ENCODE measurements around the gene SYNGR4. TPM values are rescaled to one million over a fixed set of nuclear protein-coding genes. Genes with fewer than 3 reads are reported as not detected.

SYNGR4 gene
- total RNA-seq, 6 donors from 2014 or later = not detected

DNA sequence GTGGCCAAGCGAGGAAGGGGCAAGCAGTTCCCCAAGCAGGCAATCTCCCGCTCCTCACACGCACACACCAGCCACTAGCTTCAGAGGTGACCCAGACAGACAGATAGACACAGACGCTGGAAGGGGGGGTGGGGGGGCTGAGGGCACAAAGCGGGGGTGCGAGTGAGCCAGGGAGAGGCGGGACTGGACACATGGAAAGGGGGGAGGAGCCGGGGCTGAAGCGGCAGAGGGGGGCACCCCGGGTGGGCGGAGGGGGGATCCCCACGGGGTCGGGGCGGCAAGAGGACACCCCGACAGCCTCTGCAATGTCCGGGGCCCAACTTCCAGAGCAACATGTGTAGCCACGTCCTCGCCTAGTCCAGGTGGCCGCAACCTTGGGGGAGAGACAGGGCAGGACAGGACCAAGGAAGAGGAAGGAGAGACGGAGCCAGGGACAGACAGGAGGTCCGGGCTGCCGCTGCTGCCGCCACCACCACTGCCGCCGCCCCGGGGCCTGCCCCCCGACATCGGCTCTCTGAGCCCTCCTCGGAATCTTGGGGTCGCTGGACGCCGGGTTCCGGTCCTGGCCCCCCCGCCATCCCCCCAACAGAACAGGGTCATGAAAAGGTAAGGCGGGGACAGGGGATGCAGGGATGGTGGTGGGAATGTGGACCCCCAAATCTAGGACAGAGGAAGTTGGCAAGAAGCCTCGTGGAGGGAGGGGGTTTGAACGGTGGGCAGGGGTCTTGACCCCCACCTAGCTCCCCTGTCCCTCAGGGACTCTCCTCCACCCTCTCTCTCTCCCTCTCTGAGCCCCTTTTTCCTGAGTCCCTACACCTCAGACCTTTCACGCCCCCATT is 30.4 kb downstream of the SYNGR4 start:
- Histone ChIP-seq H3K4me1 (peaks cover 28 to 49% (median 35%) of the 10 kb centered on the region in 4 donors), H3K36me3 (no peaks in the 10 kb centered on the region), H3K27me3 (peaks cover 3 to 53% (median 35%) of the 10 kb centered on the region in 4 donors), H3K27ac (no peak overlapping the region), H3K9me3 (no peaks in the 10 kb centered on the region), H3K4me3 (no peak overlapping the region)
- 7 to 10% methylated on average over 13 to 20 of the region's 38 CpGs for WGBS, 2 donors
- ATAC-seq (ENCODE audit: low FRiP score in 2 of 2) = no peak
- DNase-seq = peak in 1 of 2 donors; percentile 85
- TF ChIP-seq, protein P1, sequence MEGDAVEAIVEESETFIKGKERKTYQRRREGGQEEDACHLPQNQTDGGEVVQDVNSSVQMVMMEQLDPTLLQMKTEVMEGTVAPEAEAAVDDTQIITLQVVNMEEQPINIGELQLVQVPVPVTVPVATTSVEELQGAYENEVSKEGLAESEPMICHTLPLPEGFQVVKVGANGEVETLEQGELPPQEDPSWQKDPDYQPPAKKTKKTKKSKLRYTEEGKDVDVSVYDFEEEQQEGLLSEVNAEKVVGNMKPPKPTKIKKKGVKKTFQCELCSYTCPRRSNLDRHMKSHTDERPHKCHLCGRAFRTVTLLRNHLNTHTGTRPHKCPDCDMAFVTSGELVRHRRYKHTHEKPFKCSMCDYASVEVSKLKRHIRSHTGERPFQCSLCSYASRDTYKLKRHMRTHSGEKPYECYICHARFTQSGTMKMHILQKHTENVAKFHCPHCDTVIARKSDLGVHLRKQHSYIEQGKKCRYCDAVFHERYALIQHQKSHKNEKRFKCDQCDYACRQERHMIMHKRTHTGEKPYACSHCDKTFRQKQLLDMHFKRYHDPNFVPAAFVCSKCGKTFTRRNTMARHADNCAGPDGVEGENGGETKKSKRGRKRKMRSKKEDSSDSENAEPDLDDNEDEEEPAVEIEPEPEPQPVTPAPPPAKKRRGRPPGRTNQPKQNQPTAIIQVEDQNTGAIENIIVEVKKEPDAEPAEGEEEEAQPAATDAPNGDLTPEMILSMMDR (IDR thresholded peaks at IDR 0.05) = no peak
- no peak for TF ChIP-seq POLR2AphosphoS5 (IDR thresholded peaks at IDR 0.05)
- TF ChIP-seq EP300 (IDR thresholded peaks at IDR 0.05) = no peak
- TF ChIP-seq POLR2A (IDR thresholded peaks at IDR 0.05) = no peak

DNA sequence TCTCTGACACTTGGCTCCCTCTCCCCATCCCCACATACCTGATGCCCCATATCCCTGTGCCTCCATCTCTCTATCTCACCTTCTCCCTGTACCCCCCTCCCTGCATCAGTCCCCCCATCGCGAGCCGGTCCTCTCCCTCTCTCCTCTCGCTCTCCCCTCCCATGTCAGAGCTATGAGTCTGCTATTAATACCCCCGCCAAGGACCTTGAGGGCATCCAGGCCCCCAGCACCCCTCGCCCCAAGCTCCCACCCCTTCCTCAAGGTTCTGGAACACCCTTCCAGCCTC is 30.9 kb downstream of the SYNGR4 start:
- H3K27ac ChIP-seq = no peak overlapping the region
- DNase-seq (no peak), ATAC-seq (ENCODE audit: low FRiP score in 2 of 2) (no peak)
- 15 to 20% methylated on average over 6 of the region's 6 CpGs for WGBS, 2 donors
- H3K4me3 ChIP-seq = no peak overlapping the region
- TF ChIP-seq, protein P1 (IDR thresholded peaks at IDR 0.05) = no peak
- TF ChIP-seq POLR2AphosphoS5 (IDR thresholded peaks at IDR 0.05) (no peak), POLR2A (IDR thresholded peaks at IDR 0.05) (no peak), EP300 (IDR thresholded peaks at IDR 0.05) (no peak)
- H3K4me1 ChIP-seq = peaks cover 25 to 44% (median 32%) of the 10 kb centered on the region in 4 donors
- H3K27me3 ChIP-seq = peaks cover 3 to 53% (median 35%) of the 10 kb centered on the region in 4 donors
- H3K9me3 ChIP-seq = no peaks in the 10 kb centered on the region
- H3K36me3 ChIP-seq = no peaks in the 10 kb centered on the region

DNA sequence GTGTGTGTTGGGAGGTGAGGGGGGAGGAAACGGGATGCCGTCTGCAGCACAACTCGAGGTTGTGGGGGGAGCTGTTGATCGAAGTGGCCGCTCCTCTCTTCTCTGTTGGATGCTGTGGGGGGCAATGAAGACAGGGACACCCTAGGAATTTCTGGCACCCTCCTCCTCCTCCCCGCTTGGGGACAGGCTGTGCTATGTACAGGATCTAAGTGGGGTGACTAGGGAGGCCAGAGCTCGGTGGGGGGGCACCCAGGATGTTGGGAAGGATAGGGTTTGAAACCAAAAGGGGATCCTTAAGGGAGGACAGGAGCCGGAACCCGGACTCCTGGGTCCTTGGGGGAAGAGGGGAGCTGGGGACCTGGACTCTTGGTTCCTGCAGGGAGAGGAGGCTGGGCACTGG is 31.3 kb downstream of the SYNGR4 start:
- WGBS, 2 donors = 28 to 29% methylated on average over 8 to 9 of the region's 9 CpGs
- no peak overlapping the region for H3K27ac ChIP-seq
- H3K9me3 ChIP-seq = no peaks in the 10 kb centered on the region
- no peak overlapping the region for H3K4me3 ChIP-seq
- TF ChIP-seq, protein P1 (IDR thresholded peaks at IDR 0.05) = no peak
- TF ChIP-seq EP300 (IDR thresholded peaks at IDR 0.05) (no peak), POLR2A (IDR thresholded peaks at IDR 0.05) (no peak), POLR2AphosphoS5 (IDR thresholded peaks at IDR 0.05) (no peak)
- H3K27me3 ChIP-seq = peaks cover 3 to 53% (median 35%) of the 10 kb centered on the region in 4 donors
- DNase-seq (no peak), ATAC-seq (ENCODE audit: low FRiP score in 2 of 2) (no peak)
- peaks cover 22 to 40% (median 30%) of the 10 kb centered on the region in 4 donors for H3K4me1 ChIP-seq
- no peaks in the 10 kb centered on the region for H3K36me3 ChIP-seq

DNA sequence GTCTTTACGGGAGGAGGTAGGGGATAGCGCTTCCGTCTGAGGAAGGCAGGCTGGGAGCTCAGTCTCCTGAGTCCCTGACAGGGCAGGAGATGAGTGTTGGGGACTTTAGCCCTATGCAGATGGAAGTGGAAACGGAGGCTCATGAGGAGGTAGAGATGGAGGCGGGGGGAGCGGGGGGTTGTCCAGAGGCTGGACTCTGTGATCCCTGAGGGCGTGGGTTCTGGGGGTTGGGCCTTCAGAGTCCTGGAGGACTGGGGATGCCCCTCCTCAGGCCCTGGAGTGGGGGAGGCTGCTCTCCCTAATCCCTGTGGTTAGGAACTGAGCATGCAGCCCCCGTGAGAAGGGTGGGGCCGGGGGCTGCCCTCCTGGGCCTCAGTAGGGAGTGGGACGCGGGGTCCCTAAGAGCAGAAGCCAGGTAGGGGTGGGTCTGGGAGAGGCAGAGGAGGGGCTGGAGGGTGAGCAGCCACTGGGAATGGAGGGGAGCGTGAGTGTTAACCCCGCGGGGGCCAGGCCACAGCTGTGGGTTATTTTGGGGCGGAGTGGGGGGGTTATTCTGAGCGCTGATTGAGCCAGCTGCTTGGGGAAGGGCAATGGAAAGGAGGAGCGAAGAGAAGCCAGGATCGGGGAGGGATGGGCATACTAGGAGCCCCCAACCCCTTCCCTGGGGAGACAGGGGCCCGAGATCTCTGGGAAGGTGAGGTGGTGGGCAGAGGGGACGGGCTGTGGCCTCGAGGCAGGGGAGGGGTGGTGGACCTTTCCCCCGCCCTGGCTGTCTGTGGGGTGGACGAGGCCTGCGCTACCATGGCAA is 32.1 kb downstream of the SYNGR4 start:
- no peaks in the 10 kb centered on the region for H3K9me3 ChIP-seq
- ATAC-seq (ENCODE audit: low FRiP score in 2 of 2) (no peak), DNase-seq (no peak)
- no peak overlapping the region for H3K4me3 ChIP-seq
- 58 to 63% methylated on average over 23 to 24 of the region's 24 CpGs for WGBS, 2 donors
- no peak overlapping the region for H3K27ac ChIP-seq
- H3K36me3 ChIP-seq = no peaks in the 10 kb centered on the region
- TF ChIP-seq EP300 (IDR thresholded peaks at IDR 0.05) (no peak), POLR2AphosphoS5 (IDR thresholded peaks at IDR 0.05) (no peak), POLR2A (IDR thresholded peaks at IDR 0.05) (no peak)
- TF ChIP-seq, protein P1 (IDR thresholded peaks at IDR 0.05) = no peak
- peaks cover 22 to 38% (median 30%) of the 10 kb centered on the region in 4 donors for H3K4me1 ChIP-seq
- H3K27me3 ChIP-seq = peaks cover 3 to 53% (median 35%) of the 10 kb centered on the region in 4 donors

Data from upper lobe of left lung (tissue), 6 donors.